A673 (cell line): Measurements from ENCODE around the gene FOXF2.

ENCODE experiments used
- EZH2 ChIP-seq: fragments of 200-600 bp; sonication (generic); IDR thresholded peaks from 2 replicates; pipeline ENCODE4 v1.6.1; 2017; ENCODE audit warnings: borderline replicate concordance, low read depth, mild to moderate bottlenecking, mixed read lengths, antibody characterized with exemption, low read length; ENCODE audit not compliant: poor library complexity, severe bottlenecking
- TF ChIP-seq, protein P1 (sequence below): fragments of 300-800, 200-600 bp; sonication (generic); conservative IDR thresholded peaks from 2 replicates; pipeline ENCODE4 v1.5.1; 2017; ENCODE audit warnings: low read depth, mild to moderate bottlenecking, antibody characterized with exemption, low read length, moderate library complexity, mixed read lengths

DNA sequence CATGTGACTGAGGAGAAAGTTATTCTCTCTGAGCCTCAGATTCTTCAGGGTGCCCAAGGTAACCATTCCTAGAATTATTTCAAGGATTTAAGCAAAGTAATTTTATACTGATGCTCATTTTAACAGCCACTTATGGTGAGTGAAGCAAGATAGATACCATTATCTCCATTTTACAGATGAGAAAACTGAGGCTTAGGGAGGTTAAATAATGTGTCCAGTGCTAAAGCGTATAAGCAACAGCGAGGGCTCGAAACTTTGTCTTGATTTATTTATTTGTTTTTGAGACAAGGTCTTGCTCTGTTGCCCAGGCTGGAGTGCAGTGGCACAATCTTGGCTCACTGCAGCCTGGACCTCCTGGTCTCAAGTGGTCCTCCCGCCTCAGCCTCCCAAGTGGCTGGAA lies 53.6 kb downstream of the FOXF2 start:
- TF ChIP-seq, protein P1, sequence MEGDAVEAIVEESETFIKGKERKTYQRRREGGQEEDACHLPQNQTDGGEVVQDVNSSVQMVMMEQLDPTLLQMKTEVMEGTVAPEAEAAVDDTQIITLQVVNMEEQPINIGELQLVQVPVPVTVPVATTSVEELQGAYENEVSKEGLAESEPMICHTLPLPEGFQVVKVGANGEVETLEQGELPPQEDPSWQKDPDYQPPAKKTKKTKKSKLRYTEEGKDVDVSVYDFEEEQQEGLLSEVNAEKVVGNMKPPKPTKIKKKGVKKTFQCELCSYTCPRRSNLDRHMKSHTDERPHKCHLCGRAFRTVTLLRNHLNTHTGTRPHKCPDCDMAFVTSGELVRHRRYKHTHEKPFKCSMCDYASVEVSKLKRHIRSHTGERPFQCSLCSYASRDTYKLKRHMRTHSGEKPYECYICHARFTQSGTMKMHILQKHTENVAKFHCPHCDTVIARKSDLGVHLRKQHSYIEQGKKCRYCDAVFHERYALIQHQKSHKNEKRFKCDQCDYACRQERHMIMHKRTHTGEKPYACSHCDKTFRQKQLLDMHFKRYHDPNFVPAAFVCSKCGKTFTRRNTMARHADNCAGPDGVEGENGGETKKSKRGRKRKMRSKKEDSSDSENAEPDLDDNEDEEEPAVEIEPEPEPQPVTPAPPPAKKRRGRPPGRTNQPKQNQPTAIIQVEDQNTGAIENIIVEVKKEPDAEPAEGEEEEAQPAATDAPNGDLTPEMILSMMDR = no peak
- TF ChIP-seq EZH2 = no peak
